CD14-positive monocyte (primary cell): ENCODE measurements around the gene ITPKA. TPM values are rescaled to one million over a fixed set of nuclear protein-coding genes. Genes with fewer than 3 reads are reported as not detected.

Experiments used
- DNase-seq, 3 donors: peaks; one replicate each; pipeline ENCODE4 v3.0.0-alpha.2; 2011 to 2022
- H2AFZ ChIP-seq: 2 replicates; pipeline ENCODE4 v1.6.0; 2012; ENCODE audit warnings: mild to moderate bottlenecking, low read depth, low read length, inconsistent platforms; ENCODE audit not compliant: insufficient read depth, poor library complexity, severe bottlenecking
- H3K27ac ChIP-seq, 2 donors: 1 replicate in 1 of 2; 2 replicates in 1 of 2; pipeline ENCODE4 v1.5.1; 2012 to 2013; ENCODE audit warnings: low read length in 2 of 2, control low read depth in 1 of 2, inconsistent platforms in 1 of 2, low read depth in 1 of 2, mild to moderate bottlenecking in 1 of 2
- H3K27me3 ChIP-seq, 2 donors: one replicate each; pipeline versions ENCODE4 v1.6.0 to v1.6.1; 2011 to 2013; ENCODE audit warnings: low read length in 2 of 2; ENCODE audit not compliant: control insufficient read depth in 2 of 2, insufficient read depth in 2 of 2
- H3K36me3 ChIP-seq, 2 donors: replicated peaks in 1 of 2; 1 replicate in 1 of 2; 2 replicates in 1 of 2; pipeline versions ENCODE4 v1.5.1 to v1.6.1; 2012 to 2013; ENCODE audit warnings: low read length in 2 of 2, control low read depth in 1 of 2, inconsistent platforms in 1 of 2, mild to moderate bottlenecking in 1 of 2; ENCODE audit not compliant: insufficient read depth in 2 of 2, control insufficient read depth in 1 of 2
- H3K4me1 ChIP-seq, 2 donors: 1 replicate in 1 of 2; 2 replicates in 1 of 2; pipeline versions ENCODE4 v1.5.1 to v1.6.1; 2012 to 2013; ENCODE audit warnings: low read length in 2 of 2, control low read depth in 1 of 2, inconsistent platforms in 1 of 2, mild to moderate bottlenecking in 1 of 2, moderate library complexity in 1 of 2; ENCODE audit not compliant: insufficient read depth in 2 of 2, control insufficient read depth in 1 of 2
- H3K4me2 ChIP-seq: replicated peaks from 2 replicates; pipeline ENCODE3; 2012; ENCODE audit warnings: low read length, moderate library complexity, mild to moderate bottlenecking; ENCODE audit not compliant: poor library complexity, severe bottlenecking; ENCODE audit errors: extremely low read depth
- H3K4me3 ChIP-seq, 3 experiments: fragments of 200-600 bp in 1 of 3; sonication (generic) in 1 of 3; replicated peaks in 1 of 3; 1 replicate in 2 of 3; 2 replicates in 1 of 3; pipeline ENCODE4 v1.5.1; 2011 to 2013; ENCODE audit warnings: low read length in 3 of 3, mild to moderate bottlenecking in 3 of 3, control low read depth in 2 of 3, low read depth in 2 of 3, inconsistent platforms in 1 of 3, moderate library complexity in 1 of 3
- H3K79me2 ChIP-seq: 2 replicates; pipeline ENCODE4 v1.6.0; 2012; ENCODE audit warnings: mild to moderate bottlenecking, control low read depth, inconsistent platforms, low read length, moderate library complexity; ENCODE audit not compliant: insufficient read depth
- H3K9ac ChIP-seq: 2 replicates; pipeline ENCODE4 v1.6.0; 2017; ENCODE audit warnings: low read length, mild to moderate bottlenecking; ENCODE audit not compliant: insufficient read depth, poor library complexity, severe bottlenecking
- H3K9me3 ChIP-seq, 2 donors: replicated peaks in 1 of 2; 1 replicate in 1 of 2; 2 replicates in 1 of 2; pipeline versions ENCODE4 v1.5.1 to v1.6.1; 2012 to 2013; ENCODE audit warnings: low read length in 2 of 2, control low read depth in 1 of 2; ENCODE audit not compliant: control insufficient read depth in 1 of 2, insufficient read depth in 1 of 2
- H4K20me1 ChIP-seq: 2 replicates; pipeline ENCODE4 v1.6.0; 2012; ENCODE audit warnings: mild to moderate bottlenecking, low read length, control low read depth, moderate library complexity; ENCODE audit not compliant: insufficient read depth
- H3K27ac Mint-ChIP-seq, 7 donors: one replicate each; pipeline ENCODE4 v1.8.0; 2020; ENCODE audit warnings: mild to moderate bottlenecking in 7 of 7, mixed read lengths in 7 of 7, moderate library complexity in 6 of 7, inconsistent platforms in 2 of 7
- H3K27me3 Mint-ChIP-seq, 3 donors: one replicate each; pipeline ENCODE4 v1.8.0; 2021 to 2022; ENCODE audit warnings: low read depth in 3 of 3, mild to moderate bottlenecking in 3 of 3, mixed read lengths in 3 of 3, moderate library complexity in 3 of 3, inconsistent platforms in 1 of 3
- H3K36me3 Mint-ChIP-seq, 2 donors: one replicate each; pipeline ENCODE4 v1.8.0; 2020; ENCODE audit warnings: mixed read lengths in 2 of 2, inconsistent platforms in 1 of 2, mild to moderate bottlenecking in 1 of 2
- H3K4me1 Mint-ChIP-seq: one replicate; pipeline ENCODE4 v1.8.0; 2020; ENCODE audit warnings: mild to moderate bottlenecking, mixed read lengths
- H3K4me3 Mint-ChIP-seq, 2 donors: one replicate each; pipeline ENCODE4 v1.8.0; 2020; ENCODE audit warnings: mild to moderate bottlenecking in 2 of 2, mixed read lengths in 2 of 2, moderate library complexity in 1 of 2
- H3K9me3 Mint-ChIP-seq, 7 donors: one replicate each; pipeline ENCODE4 v1.8.0; 2020 to 2022; ENCODE audit warnings: mixed read lengths in 7 of 7, mild to moderate bottlenecking in 6 of 7, moderate library complexity in 6 of 7, inconsistent platforms in 2 of 7
- CTCF ChIP-seq: fragments of 200-600 bp; IDR thresholded peaks from one replicate; pipeline ENCODE4 v1.8.0; 2022; ENCODE audit warnings: antibody characterized with exemption, mild to moderate bottlenecking
- WGBS: methylation state at CpG from one replicate; pipeline ENCODE4 v1.1.5; 2013; ENCODE audit warnings: missing lambda C conversion rate; ENCODE audit not compliant: insufficient coverage; 5-methylcytosine and 5-hydroxymethylcytosine counted together
- intact Hi-C, 2 donors: fragments of 100-400 bp; cut with micrococcal nuclease; formaldehyde crosslinking; loops; one replicate each; pipeline versions ENCODE4 v1.15.0 to v1.15.1; 2023
- polyA plus RNA-seq, 3 donors: library from polyadenylated mRNA; depleted of rRNA in 1 of 3; unstranded in 2 of 3; stranded (reverse) in 1 of 3; fragments of 300-500 nt in 2 of 3; fragments of >200 nt in 1 of 3; fragmentation: Illumina TruSeq in 2 of 3; gene quantifications; 1 replicate in 2 of 3; 2 replicates in 1 of 3; pipeline ENCODE4 v1.2.3, GENCODE V29; 2012 to 2021

Gene ITPKA
- polyA plus RNA-seq, 3 donors = 0.31 TPM; not detected in 2

- no peaks in the 10 kb centered on the region for H3K9me3 ChIP-seq
- 91% methylated on average over 9 of the region's 9 CpGs for WGBS
- Mint-ChIP-seq H3K4me1 (peaks cover under 1% of the 10 kb centered on the region), H3K4me3 (no peak overlapping the region), H3K9me3 (peaks cover 0 to 4% (median 0%) of the 10 kb centered on the region in 7 donors), H3K27ac (no peak overlapping the region), H3K27me3 (peaks cover 17 to 31% (median 22%) of the 10 kb centered on the region in 3 donors), H3K36me3 (peaks cover 11 to 14% of the 10 kb centered on the region in 2 donors)
- H3K4me3 ChIP-seq = no peak overlapping the region
- no peak for DNase-seq
- H3K27me3 ChIP-seq = peaks cover 10 to 20% of the 10 kb centered on the region in 2 donors
- no peak overlapping the region for H3K9ac ChIP-seq
- H3K4me1 ChIP-seq = peaks cover under 1 to 1% of the 10 kb centered on the region in 2 donors
- no peak for TF ChIP-seq CTCF
- H3K36me3 ChIP-seq = peaks cover 5 to 12% of the 10 kb centered on the region in 2 donors
- intact Hi-C loops = no loop called here
- no peak overlapping the region for H3K27ac ChIP-seq
- H3K79me2 ChIP-seq = no peaks in the 10 kb centered on the region
- H4K20me1 ChIP-seq = no peaks in the 10 kb centered on the region
- H2AFZ ChIP-seq = no peak overlapping the region
- no peak overlapping the region for H3K4me2 ChIP-seq
These were observed 6.3 kb upstream of the ITPKA start for GRCh38 chr15:41487381-41487780.

GRCh38 chr15:41487802-41488201 lies 5.9 kb upstream of the ITPKA start:
- H2AFZ ChIP-seq = no peak overlapping the region
- no peak overlapping the region for H3K4me2 ChIP-seq
- H3K4me3 Mint-ChIP-seq = no peak overlapping the region
- H3K4me1 ChIP-seq = peaks cover 4 to 6% of the 10 kb centered on the region in 2 donors
- peaks cover 21 to 35% (median 26%) of the 10 kb centered on the region in 3 donors for H3K27me3 Mint-ChIP-seq
- 100% methylated on average over 2 of the region's 2 CpGs for WGBS
- H3K27ac Mint-ChIP-seq = no peak overlapping the region
- intact Hi-C loops = no loop called here
- no peak for TF ChIP-seq CTCF
- H3K27me3 ChIP-seq = peaks cover 15 to 25% of the 10 kb centered on the region in 2 donors
- no peaks in the 10 kb centered on the region for H4K20me1 ChIP-seq
- H3K36me3 ChIP-seq = peaks cover 2 to 8% of the 10 kb centered on the region in 2 donors
- H3K4me1 Mint-ChIP-seq = peaks cover 4% of the 10 kb centered on the region
- no peak overlapping the region for H3K27ac ChIP-seq
- H3K36me3 Mint-ChIP-seq = peaks cover 7 to 14% of the 10 kb centered on the region in 2 donors
- H3K9me3 ChIP-seq = no peaks in the 10 kb centered on the region
- no peaks in the 10 kb centered on the region for H3K79me2 ChIP-seq
- H3K4me3 ChIP-seq = no peak overlapping the region
- no peak overlapping the region for H3K9ac ChIP-seq
- DNase-seq = no peak
- H3K9me3 Mint-ChIP-seq = peaks cover 0 to 7% (median under 1%) of the 10 kb centered on the region in 7 donors
